IPS DF 6.9 (cell line): Measurements from ENCODE around the gene SWI5.
"Not testable (repeated sequence)": the region's sequence is repeated elsewhere in the genome, so short reads cannot be mapped to it uniquely, and the experiment has no call there.

Experiments
- DNase-seq: peaks from one replicate; pipeline ENCODE4 v3.0.0-alpha.2; 2013; ENCODE audit warnings: low read depth, low spot score
- H3K27ac ChIP-seq: one replicate; pipeline ENCODE4 v1.5.1; 2013; ENCODE audit warnings: low read length, control low read depth
- H3K27me3 ChIP-seq: 2 replicates; pipeline ENCODE4 v1.6.1; 2013; ENCODE audit warnings: mild to moderate bottlenecking, low read length; ENCODE audit not compliant: control insufficient read depth, insufficient read depth
- H3K36me3 ChIP-seq: 2 replicates; pipeline ENCODE4 v1.6.1; 2013; ENCODE audit warnings: low read length; ENCODE audit not compliant: control insufficient read depth, insufficient read depth
- H3K4me1 ChIP-seq: 2 replicates; pipeline ENCODE4 v1.6.1; 2013; ENCODE audit warnings: low read length; ENCODE audit not compliant: control insufficient read depth, insufficient read depth
- H3K4me3 ChIP-seq: 2 replicates; pipeline ENCODE4 v1.5.1; 2013; ENCODE audit warnings: mild to moderate bottlenecking, low read length
- H3K9me3 ChIP-seq: 2 replicates; pipeline ENCODE4 v1.6.1; 2013; ENCODE audit warnings: low read length, inconsistent platforms; ENCODE audit not compliant: control insufficient read depth, insufficient read depth
- WGBS: extraction: QIAGEN DNeasy Blood & Tissue Kit; methylation state at CpG from one replicate; pipeline ENCODE4 v1.1.7; 2013; ENCODE audit warnings: mixed read lengths, missing lambda C conversion rate; ENCODE audit not compliant: insufficient read length, insufficient coverage; 5-methylcytosine and 5-hydroxymethylcytosine counted together

Gene SWI5

DNA sequence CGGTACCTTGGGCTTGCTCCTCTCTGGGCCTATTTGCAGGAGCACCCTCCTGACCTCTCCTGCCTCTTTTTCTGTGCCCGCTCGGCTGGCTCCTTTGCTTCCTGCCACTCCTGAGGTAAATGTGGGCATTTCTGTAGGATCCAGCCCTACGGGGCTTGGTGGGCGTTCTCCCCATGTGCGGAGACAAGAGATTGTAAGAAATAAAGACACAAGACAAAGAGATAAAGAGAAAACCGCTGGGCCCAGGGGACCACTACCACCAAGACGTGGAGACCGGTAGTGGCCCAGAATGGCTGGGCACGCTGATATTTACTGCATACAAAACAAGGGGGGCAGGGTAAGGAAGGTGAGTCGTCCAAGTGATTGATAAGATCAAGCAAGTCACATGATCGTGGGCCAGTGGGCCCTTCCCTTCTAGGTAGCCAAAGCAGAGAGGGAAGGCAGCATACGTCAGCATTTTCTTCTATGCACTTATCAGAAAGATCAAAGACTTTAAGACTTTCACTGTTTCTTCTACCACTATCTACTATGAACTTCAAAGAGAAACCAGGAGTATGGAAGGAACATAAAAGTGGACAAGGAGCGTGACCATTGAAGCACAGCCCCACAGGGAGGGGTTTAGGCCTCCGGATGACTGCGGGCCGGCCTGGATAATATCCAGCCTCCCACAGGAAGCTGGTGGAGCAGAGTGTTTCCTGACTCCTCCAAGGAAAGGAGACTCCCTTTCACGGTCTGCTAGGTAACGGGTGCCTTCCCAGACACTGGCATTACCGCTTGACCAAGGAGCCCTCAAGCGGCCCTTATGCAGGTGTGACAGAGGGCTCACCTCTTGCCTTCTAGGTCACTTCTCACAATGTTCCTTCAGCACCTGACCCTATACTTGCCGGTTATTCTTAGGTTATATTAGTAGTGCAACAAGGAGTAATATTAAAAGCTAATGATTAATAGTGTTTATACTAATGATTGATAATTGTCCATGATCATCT is 3.3 kb downstream of the SWI5 start:
- no CpG with 5 or more reads among the region's 22 CpGs for WGBS

DNA sequence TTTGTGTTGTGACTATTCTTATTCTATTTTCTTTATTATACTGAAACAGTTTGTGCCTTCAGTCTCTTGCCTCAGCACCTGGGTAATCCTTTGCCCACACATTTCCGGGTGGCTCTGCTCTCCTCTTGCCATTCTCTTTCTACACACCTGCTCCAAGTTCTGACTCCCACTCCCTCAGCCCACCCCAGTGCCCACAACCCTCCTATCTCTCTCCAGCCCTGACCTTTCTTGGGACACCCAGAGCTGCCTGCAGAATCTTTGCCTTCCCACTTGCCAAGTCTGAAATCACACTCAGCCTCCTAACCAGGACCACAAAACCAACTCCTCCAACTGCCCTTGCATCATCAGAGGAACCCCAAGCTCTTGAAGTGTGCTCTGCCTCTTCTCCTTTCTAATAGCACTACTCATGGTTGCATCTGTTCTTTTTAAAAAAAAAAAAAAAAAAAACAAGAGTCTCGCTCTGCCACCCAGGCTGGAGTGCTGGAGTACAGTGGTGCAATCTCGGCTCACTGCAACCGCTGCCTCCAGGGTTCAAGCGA is 4.1 kb downstream of the SWI5 start:
- Histone ChIP-seq H3K27me3 (no peaks in the 10 kb centered on the region), H3K27ac (no peak overlapping the region), H3K9me3 (no peaks in the 10 kb centered on the region), H3K4me1 (no peaks in the 10 kb centered on the region), H3K36me3 (no peaks in the 10 kb centered on the region), H3K4me3 (no peak overlapping the region)
- no peak for DNase-seq
- WGBS, result no CpG with 5 or more reads among the region's 5 CpGs

More for the DNA sequence above, 3.3 kb downstream of the SWI5 start:
- not testable (repeated sequence) for H3K27ac ChIP-seq, H3K4me3 ChIP-seq, H3K9me3 ChIP-seq, H3K27me3 ChIP-seq, H3K4me1 ChIP-seq, H3K36me3 ChIP-seq, DNase-seq

DNA sequence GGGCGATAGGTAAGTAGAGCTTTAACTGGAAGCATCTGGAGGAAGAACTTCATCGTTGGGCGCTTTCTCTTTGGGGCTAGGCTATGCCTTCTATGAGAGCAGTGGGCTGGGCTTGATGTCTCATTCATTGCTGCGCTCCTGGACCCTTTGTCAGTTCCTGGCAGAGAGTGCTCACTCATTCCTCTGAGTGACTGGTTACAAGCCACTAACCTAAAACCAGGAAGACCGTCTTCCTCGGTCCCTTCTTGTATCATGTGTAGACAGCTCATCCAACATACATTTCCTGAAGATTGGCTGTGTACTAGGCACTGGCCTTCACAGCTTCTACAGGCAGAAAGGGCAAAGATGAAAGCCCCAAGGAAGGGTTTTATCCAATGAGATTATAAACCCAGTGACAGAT is 6.4 kb downstream of the SWI5 start:
- H3K27ac ChIP-seq, result no peak overlapping the region
- no peaks in the 10 kb centered on the region for H3K27me3 ChIP-seq
- no peak for DNase-seq
- no peak overlapping the region for H3K4me3 ChIP-seq
- no peaks in the 10 kb centered on the region; the same call in 1 of the 2 replicates for H3K36me3 ChIP-seq
- no CpG with 5 or more reads among the region's 6 CpGs for WGBS
- H3K9me3 ChIP-seq, result no peaks in the 10 kb centered on the region
- H3K4me1 ChIP-seq, result no peaks in the 10 kb centered on the region

GRCh38 chr9:128285033-128285784 is 9.1 kb downstream of the SWI5 start:
- WGBS, result no CpG with 5 or more reads among the region's 12 CpGs
- H3K27ac ChIP-seq, result no peak overlapping the region
- DNase-seq, result no peak

GRCh38 chr9:128286440-128286839 is 10.4 kb downstream of the SWI5 start:
- no peak for DNase-seq
- no CpG with 5 or more reads among the region's 6 CpGs for WGBS
- H3K27me3 ChIP-seq, result no peaks in the 10 kb centered on the region
- no peak overlapping the region for H3K4me3 ChIP-seq
- H3K36me3 ChIP-seq, result peaks cover 2% of the 10 kb centered on the region; the same call in 1 of the 2 replicates
- no peaks in the 10 kb centered on the region for H3K4me1 ChIP-seq
- H3K9me3 ChIP-seq, result no peaks in the 10 kb centered on the region
- no peak overlapping the region for H3K27ac ChIP-seq

More at GRCh38 chr9:128285033-128285784, 9.1 kb downstream of the SWI5 start:
- H3K36me3 ChIP-seq, result peaks cover 2% of the 10 kb centered on the region; the same call in 1 of the 2 replicates
- no peak overlapping the region for H3K4me3 ChIP-seq
- no peaks in the 10 kb centered on the region for H3K9me3 ChIP-seq
- no peaks in the 10 kb centered on the region for H3K27me3 ChIP-seq
- H3K4me1 ChIP-seq, result no peaks in the 10 kb centered on the region

- no peaks in the 10 kb centered on the region for H3K4me1 ChIP-seq
- no peaks in the 10 kb centered on the region for H3K9me3 ChIP-seq
- H3K4me3 ChIP-seq, result no peak overlapping the region
- peaks cover 2% of the 10 kb centered on the region; the same call in 1 of the 2 replicates for H3K36me3 ChIP-seq
- H3K27me3 ChIP-seq, result no peaks in the 10 kb centered on the region
- WGBS, result no CpG with 5 or more reads among the region's 11 CpGs
- no peak overlapping the region for H3K27ac ChIP-seq
- no peak for DNase-seq
Measured at GRCh38 chr9:128288273-128289004, 12.4 kb downstream of the SWI5 start.

DNA sequence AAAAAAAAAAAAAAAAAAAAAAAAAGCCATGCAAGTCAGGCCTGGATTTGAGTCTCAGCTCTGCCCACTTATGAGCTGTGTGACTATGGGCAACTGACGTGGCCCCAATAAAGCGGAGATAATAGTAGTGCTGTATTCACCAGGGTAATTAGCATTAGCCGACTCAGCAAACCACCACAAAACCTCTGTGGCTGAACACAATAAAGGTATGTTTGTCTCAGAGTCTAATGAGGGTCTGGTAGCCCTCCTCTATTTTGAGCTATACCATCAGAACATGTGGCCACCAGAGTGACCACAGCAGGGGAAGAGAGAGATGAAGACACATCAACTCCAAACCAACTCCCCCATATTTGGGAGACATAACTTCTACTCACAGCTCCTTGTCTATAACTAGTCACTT is 15.9 kb downstream of the SWI5 start:
- WGBS, result no CpG with 5 or more reads among the region's 3 CpGs
- H3K27me3 ChIP-seq, result no peaks in the 10 kb centered on the region
- DNase-seq, result no peak

DNA sequence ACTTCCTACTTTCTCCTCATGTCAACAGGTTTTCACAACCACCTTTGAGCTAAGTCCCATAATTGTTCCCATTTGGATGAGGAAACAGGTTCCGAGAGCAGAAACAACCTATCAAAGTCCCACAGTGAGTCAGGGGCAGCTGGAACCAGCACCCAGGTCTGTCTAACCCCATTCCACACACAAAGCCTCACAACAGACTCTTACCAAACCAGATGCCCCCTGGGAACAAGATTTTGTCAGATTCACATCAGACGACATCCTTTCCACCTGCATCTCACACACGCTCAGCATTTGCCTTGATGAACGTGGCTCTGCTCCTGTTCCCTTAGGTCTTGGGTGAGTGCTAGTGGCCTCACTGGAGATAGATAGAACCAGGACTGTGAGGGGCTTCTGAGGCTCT is 17.0 kb downstream of the SWI5 start:
- WGBS, result no CpG with 5 or more reads among the region's 4 CpGs
- Histone ChIP-seq H3K27me3 (no peaks in the 10 kb centered on the region), H3K4me1 (no peaks in the 10 kb centered on the region), H3K36me3 (0 out of 2 replicates have a peak, but pooled peaks cover 2% of the 10 kb centered on the region), H3K27ac (no peak overlapping the region), H3K9me3 (no peaks in the 10 kb centered on the region), H3K4me3 (no peak overlapping the region)
- no peak for DNase-seq

More for the DNA sequence above, 15.9 kb downstream of the SWI5 start:
- Histone ChIP-seq H3K9me3 (no peaks in the 10 kb centered on the region), H3K27ac (no peak overlapping the region), H3K36me3 (0 out of 2 replicates have a peak, but pooled peaks cover 2% of the 10 kb centered on the region), H3K4me1 (no peaks in the 10 kb centered on the region), H3K4me3 (no peak overlapping the region)

- no peaks in the 10 kb centered on the region for H3K27me3 ChIP-seq
- no peaks in the 10 kb centered on the region for H3K4me1 ChIP-seq
- no peaks in the 10 kb centered on the region for H3K36me3 ChIP-seq
- no peak overlapping the region for H3K27ac ChIP-seq
- H3K9me3 ChIP-seq, result no peaks in the 10 kb centered on the region
- no peak overlapping the region for H3K4me3 ChIP-seq
- DNase-seq, result no peak
- WGBS, result no CpG with 5 or more reads among the region's 4 CpGs
Measured at GRCh38 chr9:128294142-128294541, 18.1 kb downstream of the SWI5 start.
